Retina (tissue), 1 donor: ENCODE data around the gene SPRR2B.
"Not testable (repeated sequence)": the region's sequence is repeated elsewhere in the genome, so short reads cannot be mapped to it uniquely, and the experiment has no call there.

Experiments
- DNase-seq: peaks from one replicate; pipeline ENCODE4 v3.0.0-alpha.2; 2016

SPRR2B gene

DNA sequence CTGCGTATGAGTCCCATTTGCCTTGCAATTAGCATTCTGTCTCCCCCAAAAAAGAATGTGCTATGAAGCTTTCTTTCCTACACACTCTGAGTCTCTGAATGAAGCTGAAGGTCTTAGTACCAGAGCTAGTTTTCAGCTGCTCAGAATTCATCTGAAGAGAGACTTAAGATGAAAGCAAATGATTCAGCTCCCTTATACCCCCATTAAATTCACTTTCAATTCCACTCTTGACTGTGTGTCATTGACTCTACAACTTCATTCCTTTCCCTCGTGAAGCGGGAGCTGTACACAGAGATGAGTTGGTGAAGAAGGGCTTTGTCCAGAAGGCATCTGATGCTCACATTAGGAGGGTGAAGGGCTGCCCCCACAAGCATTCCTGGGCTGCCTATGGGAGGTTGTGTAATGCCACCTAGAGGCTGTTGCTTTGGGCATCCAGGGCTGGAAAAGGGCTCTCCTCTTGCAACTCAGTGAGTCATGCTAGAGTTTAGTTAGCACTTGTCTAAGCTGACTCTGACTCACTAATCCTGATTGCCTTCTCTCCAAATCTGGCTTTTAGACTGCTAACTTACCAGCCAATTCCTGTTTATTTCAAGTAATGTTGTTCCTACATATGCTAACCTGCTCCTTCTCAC, 38.6 kb downstream of the SPRR2B start:
- peak; percentile 3 for DNase-seq

DNA sequence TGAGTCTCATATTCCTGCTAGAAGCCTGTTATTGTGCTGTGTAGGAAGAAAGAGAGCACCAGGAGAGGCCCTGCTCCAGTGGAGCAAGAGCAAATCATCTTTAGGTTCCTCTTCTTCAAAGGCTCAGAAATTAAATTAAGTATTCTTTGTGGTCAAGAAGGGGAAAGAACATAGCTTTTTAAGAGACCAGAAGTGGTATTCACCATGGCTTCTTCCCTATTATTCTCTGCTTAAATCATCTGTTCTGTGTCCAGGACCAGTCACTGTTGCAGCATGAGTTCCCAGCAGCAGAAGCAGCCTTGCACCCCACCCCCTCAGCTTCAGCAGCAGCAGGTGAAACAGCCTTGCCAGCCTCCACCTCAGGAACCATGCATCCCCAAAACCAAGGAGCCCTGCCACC, 39.3 kb downstream of the SPRR2B start:
- DNase-seq = peak; percentile 2

DNA sequence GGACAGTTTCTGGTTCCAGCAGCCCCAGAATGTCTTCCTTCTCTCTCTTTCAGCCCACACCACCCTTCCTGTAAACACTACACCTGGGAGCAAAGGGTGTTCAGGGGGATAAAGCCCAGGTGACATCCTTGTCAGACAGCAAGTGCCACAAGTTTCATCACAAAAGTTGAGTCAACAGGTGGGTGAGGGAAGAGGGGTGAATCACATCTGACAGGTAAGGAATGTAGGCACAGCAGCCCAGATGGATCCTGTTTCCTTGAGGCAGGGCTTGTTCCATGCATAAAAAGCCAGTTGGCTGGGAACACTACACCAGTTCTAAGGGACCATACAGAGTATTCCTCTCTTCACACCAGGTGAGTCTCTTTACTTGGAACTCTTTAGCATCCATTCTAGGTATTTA, 40.5 kb downstream of the SPRR2B start, which contains the start of gene SPRR1B:
Gene SPRR1B, plus strand, starts transcription at position 309 of the 400 bp plus-strand sequence. CDS start 1,143 bp downstream, outside the sequence.
- no peak for DNase-seq

DNA sequence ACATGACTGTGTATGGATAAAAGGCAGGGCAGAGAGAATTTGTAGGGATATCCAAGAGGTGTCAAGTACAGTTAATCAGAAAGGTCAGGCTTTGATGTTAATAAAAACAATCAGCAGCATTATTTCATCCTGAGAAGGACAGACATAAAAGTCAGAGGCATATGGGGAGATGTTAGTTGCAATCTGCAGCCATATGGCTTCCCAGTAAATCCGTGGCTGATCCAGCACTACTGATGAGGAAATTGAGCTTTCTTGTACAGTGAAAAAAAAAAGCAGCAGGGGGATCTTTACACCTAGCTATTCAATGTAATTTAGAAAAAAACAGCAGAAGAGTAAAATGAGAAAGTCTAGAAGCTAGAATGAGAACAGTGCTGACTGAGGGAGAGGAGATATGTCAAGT, 42.6 kb downstream of the SPRR2B start:
- no peak for DNase-seq

DNA sequence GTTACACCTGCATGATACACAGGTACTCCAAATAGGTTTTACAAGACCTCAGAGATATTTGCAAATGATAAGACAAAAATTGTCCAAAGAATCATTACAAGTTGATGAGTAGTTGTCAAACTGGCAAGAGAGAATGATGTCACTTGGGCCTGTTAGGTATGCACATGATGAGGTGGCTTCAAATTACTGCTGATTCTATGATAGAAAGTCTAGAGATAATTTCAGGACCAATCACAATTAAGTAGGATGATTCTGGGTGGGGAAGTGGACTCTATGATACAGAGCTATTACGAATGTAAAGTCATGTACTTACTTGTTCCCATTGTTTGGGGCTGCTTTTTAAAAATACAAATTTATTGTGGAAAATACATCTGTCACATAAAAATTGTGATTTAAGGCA, 45.6 kb downstream of the SPRR2B start:
- DNase-seq = no peak

DNA sequence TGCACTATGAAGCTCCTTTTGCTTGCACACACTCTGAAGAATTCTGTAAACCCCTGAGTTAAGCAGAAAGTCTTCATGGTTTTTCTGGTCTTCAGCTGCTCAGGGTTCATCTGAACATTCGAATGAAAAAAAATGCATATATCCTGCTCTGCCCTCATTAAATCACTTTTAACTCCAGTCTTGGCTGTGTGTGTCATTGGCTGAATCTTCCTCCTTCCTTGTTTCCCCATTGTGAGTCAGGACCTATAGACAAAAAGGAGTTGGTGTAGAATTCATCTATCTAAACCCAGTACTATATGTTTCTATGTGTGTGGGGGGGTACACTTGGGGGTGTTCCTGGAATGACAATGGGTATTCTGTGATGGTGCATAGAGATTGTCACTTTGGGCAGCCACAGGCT, 47.0 kb downstream of the SPRR2B start:
- no peak for DNase-seq

DNA sequence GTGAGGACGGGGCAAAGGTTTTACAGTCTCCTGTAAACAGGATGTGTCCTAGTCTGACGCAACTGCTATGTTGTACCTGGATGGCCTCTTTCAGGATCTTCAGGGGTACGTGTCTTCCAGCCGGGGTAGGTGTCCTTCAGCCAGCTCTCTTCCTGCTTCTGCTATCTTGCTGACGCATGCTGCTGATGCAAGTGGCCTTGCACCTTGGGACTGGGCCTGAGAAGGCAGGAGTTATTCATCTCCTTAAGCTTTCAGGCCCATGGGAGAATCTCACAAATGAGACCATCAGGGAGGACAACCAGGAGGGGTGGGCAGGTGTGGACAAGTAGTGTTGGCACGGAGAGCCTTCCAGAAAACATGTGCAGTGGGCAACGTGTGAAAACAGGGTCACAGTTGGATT, 48.3 kb downstream of the SPRR2B start:
- no peak for DNase-seq

DNA sequence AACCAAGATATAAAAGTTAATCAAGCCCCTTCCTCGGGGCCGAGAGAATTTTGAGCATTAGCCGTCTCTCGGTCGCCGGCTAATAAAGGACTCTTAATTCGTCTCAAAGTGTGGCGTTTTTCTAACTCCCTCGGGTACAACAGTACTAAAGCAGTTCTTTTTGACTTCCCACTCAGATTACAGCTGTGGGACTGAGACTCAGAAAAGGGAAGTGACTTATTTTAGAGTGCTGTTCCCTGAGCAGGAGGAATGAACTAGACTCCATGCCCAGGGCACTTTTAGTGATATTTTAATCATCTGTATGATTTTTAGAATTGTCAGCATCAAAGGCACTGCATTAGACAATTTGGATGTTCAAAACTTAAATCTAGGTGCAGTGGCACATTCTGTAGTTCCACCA, 49.1 kb downstream of the SPRR2B start:
- not testable (repeated sequence) for DNase-seq

DNA sequence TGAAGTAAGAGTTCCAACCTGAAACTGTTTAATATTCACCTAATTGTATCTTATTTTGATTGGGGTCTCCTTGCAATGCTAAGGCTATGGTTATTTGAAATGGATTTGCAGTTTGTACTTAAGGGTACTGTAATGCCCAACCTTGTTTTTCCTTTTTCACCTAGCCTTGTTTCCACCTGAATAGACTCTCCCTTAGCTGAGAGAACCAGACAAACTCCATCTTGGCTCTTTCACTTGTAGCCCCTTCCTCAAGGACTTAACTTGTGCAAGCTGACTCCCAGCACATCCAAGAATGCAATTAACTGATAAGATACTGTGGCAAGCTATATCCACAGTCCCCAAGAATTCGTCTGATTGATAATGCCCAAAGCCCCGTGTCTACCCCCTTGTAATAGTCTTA, 49.6 kb downstream of the SPRR2B start:
- not testable (repeated sequence) for DNase-seq
